NCI-H2196 treated with DMSO at 0.1 percent for 48 hours (cell line): Measurements from ENCODE around the gene RALGAPA1.
"Not testable (repeated sequence)": the region's sequence is repeated elsewhere in the genome, so short reads cannot be mapped to it uniquely, and the experiment has no call there.

ENCODE experiments used
- DNase-seq: peaks from one replicate; lab custom pipeline; 2025; ENCODE audit not compliant: unreplicated experiment; lab: John Stamatoyannopoulos, UW

The RALGAPA1 gene

GRCh38 chr14:35704793-35705493 lies 104.2 kb downstream of the RALGAPA1 start:
- DNase-seq: no peak

GRCh38 chr14:35701531-35701930 lies 107.6 kb downstream of the RALGAPA1 start:
- DNase-seq: no peak

- DNase-seq: no peak
Measured at GRCh38 chr14:35699791-35700444, 109.2 kb downstream of the RALGAPA1 start.

- DNase-seq: no peak
Measured at GRCh38 chr14:35696575-35696974, 112.5 kb downstream of the RALGAPA1 start.

- no peak for DNase-seq
Measured at GRCh38 chr14:35696119-35696518, 113.0 kb downstream of the RALGAPA1 start.

GRCh38 chr14:35695647-35696046 lies 113.4 kb downstream of the RALGAPA1 start:
- no peak for DNase-seq

- DNase-seq: no peak
Measured at GRCh38 chr14:35695072-35695471, 114.0 kb downstream of the RALGAPA1 start.

- no peak for DNase-seq
Measured at GRCh38 chr14:35689000-35689460, 120.1 kb downstream of the RALGAPA1 start.

GRCh38 chr14:35688126-35688826 lies 120.8 kb downstream of the RALGAPA1 start:
- DNase-seq: no peak

- DNase-seq: peak; percentile 2
Measured at GRCh38 chr14:35687335-35687939, 121.7 kb downstream of the RALGAPA1 start.

- not testable (repeated sequence) for DNase-seq
Measured at GRCh38 chr14:35683688-35684087, 125.4 kb downstream of the RALGAPA1 start.

GRCh38 chr14:35682802-35683201 lies 126.3 kb downstream of the RALGAPA1 start:
- DNase-seq: no peak

- no peak for DNase-seq
Measured at GRCh38 chr14:35678403-35679028, 130.6 kb downstream of the RALGAPA1 start.

- peak; percentile 3 for DNase-seq
Measured at GRCh38 chr14:35669782-35670181, 139.3 kb downstream of the RALGAPA1 start.

- DNase-seq: no peak
Measured at GRCh38 chr14:35666429-35667043, 142.6 kb downstream of the RALGAPA1 start.

GRCh38 chr14:35661875-35662274 lies 147.2 kb downstream of the RALGAPA1 start:
- no peak for DNase-seq

- no peak for DNase-seq
Measured at GRCh38 chr14:35653045-35653444, 156.1 kb downstream of the RALGAPA1 start.

- DNase-seq: no peak
Measured at GRCh38 chr14:35643513-35643912, 165.6 kb downstream of the RALGAPA1 start.

- DNase-seq: no peak
Measured at GRCh38 chr14:35637851-35638250, 171.2 kb downstream of the RALGAPA1 start.

- no peak for DNase-seq
Measured at GRCh38 chr14:35637269-35637668, 171.8 kb downstream of the RALGAPA1 start.

GRCh38 chr14:35632676-35633075 lies 176.4 kb downstream of the RALGAPA1 start:
- no peak for DNase-seq
